Measurements from ENCODE around the gene IL23R.
"Not testable (repeated sequence)": the region's sequence is repeated elsewhere in the genome, so short reads cannot be mapped to it uniquely, and the experiment has no call there.

Gene IL23R

GRCh38 chr1:67201891-67202290 is 35.6 kb downstream of the IL23R start:
- Histone ChIP-seq H3K27ac (ENCODE audit: low read length) (no peak overlapping the region), H3K27me3 (ENCODE audit: insufficient read depth, low read length) (no peaks in the 10 kb centered on the region), H3K4me3 (ENCODE audit: low read length) (no peak overlapping the region), H3K4me1 (ENCODE audit: insufficient read depth, low read length) (no peaks in the 10 kb centered on the region), H3K9me3 (ENCODE audit: insufficient read depth, low read depth, low read length) (no peaks in the 10 kb centered on the region), H3K36me3 (ENCODE audit: insufficient read depth, low read depth, low read length) (no peaks in the 10 kb centered on the region), H3K9ac (ENCODE audit: low read depth, low read length) (no peak overlapping the region)

- no peaks in the 10 kb centered on the region for H3K36me3 ChIP-seq (ENCODE audit: insufficient read depth, low read depth, low read length)
- H3K27me3 ChIP-seq (ENCODE audit: insufficient read depth, low read length): no peaks in the 10 kb centered on the region
- no peak overlapping the region for H3K27ac ChIP-seq (ENCODE audit: low read length)
- no peaks in the 10 kb centered on the region for H3K4me1 ChIP-seq (ENCODE audit: insufficient read depth, low read length)
- H3K9me3 ChIP-seq (ENCODE audit: insufficient read depth, low read depth, low read length): no peaks in the 10 kb centered on the region
- no peak overlapping the region for H3K9ac ChIP-seq (ENCODE audit: low read depth, low read length)
- H3K4me3 ChIP-seq (ENCODE audit: low read length): no peak overlapping the region
Measured at GRCh38 chr1:67204298-67204980, 38.2 kb downstream of the IL23R start.

- H3K27ac ChIP-seq (ENCODE audit: low read length); H3K9ac ChIP-seq (ENCODE audit: low read depth, low read length); H3K4me1 ChIP-seq (ENCODE audit: insufficient read depth, low read length): not testable (repeated sequence)
Measured at GRCh38 chr1:67207398-67207797, 41.1 kb downstream of the IL23R start.

GRCh38 chr1:67208217-67208616 is 42.0 kb downstream of the IL23R start:
- H3K4me1 ChIP-seq (ENCODE audit: insufficient read depth, low read length): no peaks in the 10 kb centered on the region
- H3K9me3 ChIP-seq (ENCODE audit: insufficient read depth, low read depth, low read length): no peaks in the 10 kb centered on the region
- H3K9ac ChIP-seq (ENCODE audit: low read depth, low read length): no peak overlapping the region
- no peak overlapping the region for H3K27ac ChIP-seq (ENCODE audit: low read length)
- H3K4me3 ChIP-seq (ENCODE audit: low read length): no peak overlapping the region
- H3K36me3 ChIP-seq (ENCODE audit: insufficient read depth, low read depth, low read length): no peaks in the 10 kb centered on the region
- no peaks in the 10 kb centered on the region for H3K27me3 ChIP-seq (ENCODE audit: insufficient read depth, low read length)

More at GRCh38 chr1:67207398-67207797, 41.1 kb downstream of the IL23R start:
- not testable (repeated sequence) for H3K27me3 ChIP-seq (ENCODE audit: insufficient read depth, low read length); H3K4me3 ChIP-seq (ENCODE audit: low read length); H3K9me3 ChIP-seq (ENCODE audit: insufficient read depth, low read depth, low read length); H3K36me3 ChIP-seq (ENCODE audit: insufficient read depth, low read depth, low read length)

- H3K4me3 ChIP-seq (ENCODE audit: low read length): no peak overlapping the region
- H3K27me3 ChIP-seq (ENCODE audit: insufficient read depth, low read length): no peaks in the 10 kb centered on the region
- H3K4me1 ChIP-seq (ENCODE audit: insufficient read depth, low read length): no peaks in the 10 kb centered on the region
- H3K9me3 ChIP-seq (ENCODE audit: insufficient read depth, low read depth, low read length): no peaks in the 10 kb centered on the region
- H3K9ac ChIP-seq (ENCODE audit: low read depth, low read length): no peak overlapping the region
- H3K36me3 ChIP-seq (ENCODE audit: insufficient read depth, low read depth, low read length): no peaks in the 10 kb centered on the region
- H3K27ac ChIP-seq (ENCODE audit: low read length): no peak overlapping the region
Measured at GRCh38 chr1:67209521-67209920, 43.3 kb downstream of the IL23R start.

GRCh38 chr1:67211589-67212563 is 45.6 kb downstream of the IL23R start:
- Histone ChIP-seq H3K9ac (ENCODE audit: low read depth, low read length) (no peak overlapping the region), H3K27ac (ENCODE audit: low read length) (no peak overlapping the region), H3K4me1 (ENCODE audit: insufficient read depth, low read length) (no peaks in the 10 kb centered on the region), H3K9me3 (ENCODE audit: insufficient read depth, low read depth, low read length) (no peaks in the 10 kb centered on the region; the same call in 1 of the 2 replicates), H3K36me3 (ENCODE audit: insufficient read depth, low read depth, low read length) (no peaks in the 10 kb centered on the region), H3K27me3 (ENCODE audit: insufficient read depth, low read length) (no peaks in the 10 kb centered on the region), H3K4me3 (ENCODE audit: low read length) (no peak overlapping the region)

- no peak overlapping the region for H3K27ac ChIP-seq (ENCODE audit: low read length)
- no peaks in the 10 kb centered on the region for H3K36me3 ChIP-seq (ENCODE audit: insufficient read depth, low read depth, low read length)
- H3K4me1 ChIP-seq (ENCODE audit: insufficient read depth, low read length): no peaks in the 10 kb centered on the region
- no peak overlapping the region for H3K9ac ChIP-seq (ENCODE audit: low read depth, low read length)
- no peaks in the 10 kb centered on the region; the same call in 1 of the 2 replicates for H3K9me3 ChIP-seq (ENCODE audit: insufficient read depth, low read depth, low read length)
- no peaks in the 10 kb centered on the region for H3K27me3 ChIP-seq (ENCODE audit: insufficient read depth, low read length)
- no peak overlapping the region for H3K4me3 ChIP-seq (ENCODE audit: low read length)
Measured at GRCh38 chr1:67213164-67213563, 46.9 kb downstream of the IL23R start.

- Histone ChIP-seq H3K27me3 (ENCODE audit: insufficient read depth, low read length) (no peaks in the 10 kb centered on the region), H3K4me1 (ENCODE audit: insufficient read depth, low read length) (no peaks in the 10 kb centered on the region), H3K9me3 (ENCODE audit: insufficient read depth, low read depth, low read length) (no peaks in the 10 kb centered on the region; the same call in 1 of the 2 replicates), H3K4me3 (ENCODE audit: low read length) (no peak overlapping the region), H3K36me3 (ENCODE audit: insufficient read depth, low read depth, low read length) (no peaks in the 10 kb centered on the region), H3K27ac (ENCODE audit: low read length) (no peak overlapping the region), H3K9ac (ENCODE audit: low read depth, low read length) (no peak overlapping the region)
Measured at GRCh38 chr1:67213948-67214347, 47.7 kb downstream of the IL23R start.

GRCh38 chr1:67214420-67215174 is 48.3 kb downstream of the IL23R start:
- Histone ChIP-seq H3K27me3 (ENCODE audit: insufficient read depth, low read length) (no peaks in the 10 kb centered on the region), H3K4me1 (ENCODE audit: insufficient read depth, low read length) (no peaks in the 10 kb centered on the region), H3K36me3 (ENCODE audit: insufficient read depth, low read depth, low read length) (no peaks in the 10 kb centered on the region), H3K4me3 (ENCODE audit: low read length) (no peak overlapping the region), H3K27ac (ENCODE audit: low read length) (no peak overlapping the region), H3K9ac (ENCODE audit: low read depth, low read length) (no peak overlapping the region), H3K9me3 (ENCODE audit: insufficient read depth, low read depth, low read length) (no peaks in the 10 kb centered on the region; the same call in 1 of the 2 replicates)

- Histone ChIP-seq H3K4me3 (ENCODE audit: low read length) (no peak overlapping the region), H3K27me3 (ENCODE audit: insufficient read depth, low read length) (no peaks in the 10 kb centered on the region), H3K36me3 (ENCODE audit: insufficient read depth, low read depth, low read length) (no peaks in the 10 kb centered on the region), H3K27ac (ENCODE audit: low read length) (no peak overlapping the region), H3K9ac (ENCODE audit: low read depth, low read length) (no peak overlapping the region), H3K4me1 (ENCODE audit: insufficient read depth, low read length) (no peaks in the 10 kb centered on the region), H3K9me3 (ENCODE audit: insufficient read depth, low read depth, low read length) (no peaks in the 10 kb centered on the region; the same call in 1 of the 2 replicates)
Measured at GRCh38 chr1:67216401-67216800, 50.1 kb downstream of the IL23R start.

- Histone ChIP-seq H3K36me3 (ENCODE audit: insufficient read depth, low read depth, low read length) (no peaks in the 10 kb centered on the region), H3K9me3 (ENCODE audit: insufficient read depth, low read depth, low read length) (no peaks in the 10 kb centered on the region; the same call in 1 of the 2 replicates), H3K27ac (ENCODE audit: low read length) (no peak overlapping the region), H3K27me3 (ENCODE audit: insufficient read depth, low read length) (no peaks in the 10 kb centered on the region), H3K4me1 (ENCODE audit: insufficient read depth, low read length) (no peaks in the 10 kb centered on the region), H3K9ac (ENCODE audit: low read depth, low read length) (no peak overlapping the region), H3K4me3 (ENCODE audit: low read length) (no peak overlapping the region)
Measured at GRCh38 chr1:67217417-67217816, 51.2 kb downstream of the IL23R start.
